ENCODE results near the gene GNA12.
A peak's percentile ranks its signal among the peaks of the same experiment; 100 is the strongest.

The GNA12 gene

DNA sequence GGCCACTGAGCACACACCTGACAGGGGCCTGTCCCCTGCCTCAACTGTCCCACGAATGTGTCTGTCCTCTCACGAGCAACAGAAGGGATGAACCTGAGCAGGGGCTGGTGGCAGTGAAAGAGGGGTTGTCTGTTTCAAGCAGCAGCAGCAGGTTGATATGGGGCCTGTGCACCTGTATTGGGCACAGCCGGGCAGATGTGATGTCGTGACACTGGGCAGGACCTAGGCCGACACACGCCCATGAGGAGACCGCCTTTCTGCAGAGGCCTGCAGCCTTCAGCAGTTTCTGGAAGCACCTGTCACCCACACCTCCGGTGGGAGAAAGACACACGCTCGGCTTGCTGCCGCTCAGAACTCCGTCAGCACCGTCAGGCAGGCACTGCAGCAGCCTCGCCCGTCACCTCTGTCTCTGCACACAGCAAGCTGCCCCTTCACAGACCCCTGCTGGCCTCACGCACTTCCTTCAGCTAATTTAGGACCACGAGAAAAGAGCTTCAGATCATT, 107.6 kb downstream of the GNA12 start:
- H3K4me3 ChIP-seq (ENCODE audit: control insufficient read depth, low read depth, low read length): no peak overlapping the region
- DNase-seq (ENCODE audit: low read depth): no peak
- TF ChIP-seq, protein P1, sequence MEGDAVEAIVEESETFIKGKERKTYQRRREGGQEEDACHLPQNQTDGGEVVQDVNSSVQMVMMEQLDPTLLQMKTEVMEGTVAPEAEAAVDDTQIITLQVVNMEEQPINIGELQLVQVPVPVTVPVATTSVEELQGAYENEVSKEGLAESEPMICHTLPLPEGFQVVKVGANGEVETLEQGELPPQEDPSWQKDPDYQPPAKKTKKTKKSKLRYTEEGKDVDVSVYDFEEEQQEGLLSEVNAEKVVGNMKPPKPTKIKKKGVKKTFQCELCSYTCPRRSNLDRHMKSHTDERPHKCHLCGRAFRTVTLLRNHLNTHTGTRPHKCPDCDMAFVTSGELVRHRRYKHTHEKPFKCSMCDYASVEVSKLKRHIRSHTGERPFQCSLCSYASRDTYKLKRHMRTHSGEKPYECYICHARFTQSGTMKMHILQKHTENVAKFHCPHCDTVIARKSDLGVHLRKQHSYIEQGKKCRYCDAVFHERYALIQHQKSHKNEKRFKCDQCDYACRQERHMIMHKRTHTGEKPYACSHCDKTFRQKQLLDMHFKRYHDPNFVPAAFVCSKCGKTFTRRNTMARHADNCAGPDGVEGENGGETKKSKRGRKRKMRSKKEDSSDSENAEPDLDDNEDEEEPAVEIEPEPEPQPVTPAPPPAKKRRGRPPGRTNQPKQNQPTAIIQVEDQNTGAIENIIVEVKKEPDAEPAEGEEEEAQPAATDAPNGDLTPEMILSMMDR (conservative IDR thresholded peaks at IDR 0.05; ENCODE audit: control insufficient read depth, insufficient read depth, low read depth, low read length): no peak

GRCh38 chr7:2735744-2736143, 108.4 kb downstream of the GNA12 start:
- no peak overlapping the region for H3K4me3 ChIP-seq (ENCODE audit: control insufficient read depth, low read depth, low read length)
- TF ChIP-seq, protein P1 (conservative IDR thresholded peaks at IDR 0.05; ENCODE audit: control insufficient read depth, insufficient read depth, low read depth, low read length): no peak
- DNase-seq (ENCODE audit: low read depth): no peak

- TF ChIP-seq, protein P1 (conservative IDR thresholded peaks at IDR 0.05; ENCODE audit: control insufficient read depth, insufficient read depth, low read depth, low read length): no peak
- no peak overlapping the region for H3K4me3 ChIP-seq (ENCODE audit: control insufficient read depth, low read depth, low read length)
- DNase-seq (ENCODE audit: low read depth): no peak
Measured at GRCh38 chr7:2734751-2735571, 109.1 kb downstream of the GNA12 start.

GRCh38 chr7:2734084-2734686, 109.9 kb downstream of the GNA12 start:
- no peak for DNase-seq (ENCODE audit: low read depth)
- TF ChIP-seq, protein P1 (conservative IDR thresholded peaks at IDR 0.05; ENCODE audit: control insufficient read depth, insufficient read depth, low read depth, low read length): no peak

DNA sequence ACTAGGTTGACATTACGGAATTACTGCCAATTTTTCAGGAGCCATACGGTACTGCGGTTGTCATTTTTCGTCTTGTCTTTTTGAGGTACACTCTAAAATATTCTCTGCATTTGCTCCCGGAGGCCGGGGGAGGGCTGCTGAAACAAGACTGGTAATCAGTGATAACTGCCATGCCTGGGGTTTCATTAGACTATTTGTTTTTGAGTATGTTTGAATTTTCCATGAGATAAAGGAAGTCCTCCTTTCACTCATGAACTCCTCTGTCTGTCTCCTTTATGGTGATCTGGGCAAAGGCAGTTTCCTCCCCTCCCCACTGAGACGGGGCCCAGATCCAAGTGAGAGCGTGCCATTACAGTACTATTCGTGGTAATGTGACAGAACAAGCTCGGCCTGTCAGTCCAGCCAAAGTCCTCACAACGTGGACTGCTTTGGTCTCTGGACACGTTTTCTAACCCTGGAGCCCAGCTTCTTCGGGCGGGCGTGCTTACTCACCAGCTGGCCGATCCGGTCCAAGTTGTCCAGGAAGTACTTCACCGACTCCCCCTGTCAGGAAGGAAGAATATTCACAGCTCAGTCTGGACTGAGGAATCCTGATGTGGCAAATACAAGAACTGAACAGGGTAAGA, 111.0 kb downstream of the GNA12 start:
- TF ChIP-seq, protein P1 (conservative IDR thresholded peaks at IDR 0.05; ENCODE audit: control insufficient read depth, insufficient read depth, low read depth, low read length): peak; percentile 21
- no peak overlapping the region for H3K4me3 ChIP-seq (ENCODE audit: control insufficient read depth, low read depth, low read length)
- DNase-seq (ENCODE audit: low read depth): peak; percentile 84

More at GRCh38 chr7:2734084-2734686, 109.9 kb downstream of the GNA12 start:
- no peak overlapping the region for H3K4me3 ChIP-seq (ENCODE audit: control insufficient read depth, low read depth, low read length)

- no peak overlapping the region for H3K4me3 ChIP-seq (ENCODE audit: control insufficient read depth, low read depth, low read length)
- DNase-seq (ENCODE audit: low read depth): no peak
- TF ChIP-seq, protein P1 (conservative IDR thresholded peaks at IDR 0.05; ENCODE audit: control insufficient read depth, insufficient read depth, low read depth, low read length): no peak
Measured at GRCh38 chr7:2732388-2732787, 111.7 kb downstream of the GNA12 start.

Data from fibroblast of mammary gland (primary cell).